ENCODE measurements around the gene RBM26. TPM values are rescaled to one million over a fixed set of nuclear protein-coding genes. Genes with fewer than 3 reads are reported as not detected.

RBM26 gene
- total and polyA plus RNA-seq, 2 of the 4 experiments (the other 2 are of a cell fraction): 17.6 to 18.1 TPM

- H2BK120ac ChIP-seq (ENCODE audit: low read depth, low read length): no peak overlapping the region
- H2AFZ ChIP-seq (replicated peaks; ENCODE audit: low read length, poor library complexity): no peak overlapping the region
- H2BK20ac ChIP-seq (ENCODE audit: low read depth, low read length): no peak overlapping the region
- no peak overlapping the region for H3K27ac ChIP-seq (ENCODE audit: insufficient read depth, low read length)
- H3K9me1 ChIP-seq (ENCODE audit: insufficient read depth, low read length): no peaks in the 10 kb centered on the region
- H4K8ac ChIP-seq (ENCODE audit: low read depth in 2 of 2, low read length in 2 of 2): no peak overlapping the region
- dilution Hi-C loops (cut with HindIII; ENCODE audit: low sequenced_read_pairs, unreplicated experiment): no loop called here
- H3K4me2 ChIP-seq (ENCODE audit: low read depth, low read length): no peak overlapping the region
- no peak overlapping the region for H2BK15ac ChIP-seq (ENCODE audit: low read depth, low read length)
- H3K14ac ChIP-seq (replicated peaks; ENCODE audit: low read depth, low read length): no peak overlapping the region
- TF ChIP-seq FOS (IDR thresholded peaks at IDR 0.05; ENCODE audit: low read depth, low read length) (no peak), SMC3 (IDR thresholded peaks at IDR 0.05; ENCODE audit: low read depth, low read length) (no peak), MAFK (IDR thresholded peaks at IDR 0.05; ENCODE audit: low read depth, low read length) (no peak), USF2 (IDR thresholded peaks at IDR 0.05; ENCODE audit: low read depth, low read length) (no peak), ELK1 (IDR thresholded peaks at IDR 0.05; ENCODE audit: borderline replicate concordance, low read depth, low read length) (no peak), MAZ (IDR thresholded peaks at IDR 0.05; ENCODE audit: borderline replicate concordance, low read depth, low read length) (no peak), RFX5 (IDR thresholded peaks at IDR 0.05; ENCODE audit: low read depth, low read length) (no peak), MXI1 (IDR thresholded peaks at IDR 0.05; ENCODE audit: borderline replicate concordance, low read depth, low read length) (no peak), RAD21 (IDR thresholded peaks at IDR 0.05; ENCODE audit: low read length) (no peak), RCOR1 (IDR thresholded peaks at IDR 0.05; ENCODE audit: insufficient replicate concordance, low read length) (no peak), POLR2A (IDR thresholded peaks at IDR 0.05; ENCODE audit: low read depth, low read length) (no peak), CEBPB (IDR thresholded peaks at IDR 0.05; ENCODE audit: low read depth, low read length) (no peak), BHLHE40 (IDR thresholded peaks at IDR 0.05; ENCODE audit: low read depth, low read length) (no peak), NFE2L2 (IDR thresholded peaks at IDR 0.05; ENCODE audit: low read depth, low read length) (no peak), CHD1 (IDR thresholded peaks at IDR 0.05; ENCODE audit: low read depth, low read length) (no peak), CTCF (conservative IDR thresholded peaks at IDR 0.05; ENCODE audit: low read depth, low read length) (no peak)
- DNase-seq: no peak
- H3K4me3 ChIP-seq (ENCODE audit: insufficient read depth, low read depth, low read length): no peak overlapping the region
- H4K91ac ChIP-seq (ENCODE audit: insufficient read depth, low read depth, low read length): no peak overlapping the region
- no peak overlapping the region for H2BK5ac ChIP-seq (ENCODE audit: low read depth, low read length, poor library complexity, severe bottlenecking)
- no peaks in the 10 kb centered on the region for H3K4me1 ChIP-seq (ENCODE audit: control insufficient read depth, insufficient read depth, low read length)
- H3K9ac ChIP-seq (ENCODE audit: low read depth, low read length): no peak overlapping the region
- H2AK9ac ChIP-seq (replicated peaks; ENCODE audit: low read depth, low read length, poor library complexity): no peak overlapping the region
- POLR2A ChIA-PET (ENCODE audit: unreplicated experiment): no interaction called here
- H4K5ac ChIP-seq (ENCODE audit: low read depth, low read length): no peak overlapping the region
- no peak overlapping the region for H3K18ac ChIP-seq (ENCODE audit: low read depth, low read length)
- BruUV-seq (replicated peaks): no TSS peak
- WGBS, 2 experiments (ENCODE audit: extremely low coverage in 2 of 2, insufficient read length in 1 of 2): no CpG with 5 or more reads among the region's 3 CpGs
- no peak overlapping the region for H2AK5ac ChIP-seq (ENCODE audit: low read depth, low read length)
- H3K9me3 ChIP-seq (ENCODE audit: control insufficient read depth, insufficient read depth, low read length): no peaks in the 10 kb centered on the region
- ATAC-seq (ENCODE audit: low read depth): no peak
- CTCF ChIA-PET: no interaction called here
- H3K27me3 ChIP-seq (ENCODE audit: control insufficient read depth, insufficient read depth, low read length): 0 out of 2 replicates have a peak, but pooled peaks cover 1% of the 10 kb centered on the region
- no peaks in the 10 kb centered on the region for H3K36me3 ChIP-seq (ENCODE audit: control insufficient read depth, insufficient read depth, low read length)
- in situ Hi-C loops (cut with MboI; ENCODE audit: low sequenced_read_pairs): no loop called here
- no peaks in the 10 kb centered on the region for H3K79me1 ChIP-seq (ENCODE audit: low read depth in 1 of 2, low read length in 2 of 2)
- no peak overlapping the region for H3K4ac ChIP-seq (ENCODE audit: low read depth, low read length)
- no peak overlapping the region for H3K23ac ChIP-seq (ENCODE audit: low read depth, low read length)
- no peaks in the 10 kb centered on the region for H4K20me1 ChIP-seq (ENCODE audit: insufficient read depth, low read length)
- H3K56ac ChIP-seq (ENCODE audit: extremely low read depth, insufficient read depth, low read length): no peak overlapping the region
- intact Hi-C loops (cut with micrococcal nuclease): no loop called here
Measured at GRCh38 chr13:79281339-79281747, 124.7 kb downstream of the RBM26 start.

Measured in IMR-90 (cell line).